Stimulated activated CD8-positive, alpha-beta memory T cell treated with anti-CD3 and anti-CD28 coated beads, Interleukin-7, amount 100 ng/mL, for 24 hours (primary cell): ENCODE results near the gene HCRT.
"Not testable (repeated sequence)": the region's sequence is repeated elsewhere in the genome, so short reads cannot be mapped to it uniquely, and the experiment has no call there.

Experiments used
- DNase-seq: peaks from one replicate; pipeline ENCODE4 v3.0.0-alpha.2; 2020; ENCODE audit warnings: low read depth

Gene HCRT

DNA sequence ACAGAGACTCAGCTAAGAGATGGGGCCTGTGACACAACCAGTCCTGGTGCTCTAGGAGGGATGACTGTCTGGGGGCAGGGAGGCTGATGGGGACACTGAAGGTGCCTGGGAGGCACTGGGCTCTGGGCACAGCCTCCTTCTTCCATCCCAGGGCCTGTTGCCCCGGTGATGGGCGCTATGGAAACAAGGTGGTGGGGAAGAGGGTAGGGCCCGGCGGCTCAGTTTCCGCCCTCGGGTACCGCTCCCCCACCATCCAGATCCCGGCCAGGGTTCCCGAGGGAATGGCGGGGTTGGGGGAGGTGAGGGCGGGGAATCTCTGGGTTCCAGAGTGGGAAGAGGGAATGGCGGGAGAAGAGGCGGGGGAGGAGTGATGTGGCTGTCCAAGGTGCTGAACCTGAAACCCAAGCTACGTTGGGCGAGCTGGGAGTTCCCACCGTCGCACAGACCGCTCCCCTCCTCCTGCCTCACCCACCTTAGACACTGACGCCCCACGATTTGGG lies 5.3 kb downstream of the HCRT start:
- DNase-seq: no peak

GRCh38 chr17:42179335-42179734 lies 5.9 kb downstream of the HCRT start:
- no peak for DNase-seq

DNA sequence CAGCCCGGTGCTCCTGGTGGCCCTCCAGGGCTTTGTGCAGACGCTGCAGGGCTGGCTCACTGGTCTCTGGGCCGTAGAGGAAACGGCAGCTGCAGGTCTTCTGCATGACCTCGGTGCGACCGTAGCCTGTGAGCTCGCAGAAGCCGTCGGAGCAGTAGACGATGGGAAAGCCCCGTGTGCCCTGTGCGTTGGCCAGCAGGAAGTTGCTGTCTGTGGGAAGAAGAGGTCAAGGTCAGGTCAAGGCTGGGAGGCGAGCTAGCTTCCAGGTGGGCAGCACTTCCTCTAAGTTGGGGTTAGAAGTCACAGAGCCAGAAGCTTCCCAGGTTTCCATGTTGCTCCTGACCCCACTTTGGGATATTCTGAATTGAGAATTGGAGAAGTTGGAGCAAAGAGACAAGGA lies 6.4 kb downstream of the HCRT start:
- no peak for DNase-seq

GRCh38 chr17:42177684-42178083 lies 7.6 kb downstream of the HCRT start:
- DNase-seq: no peak

GRCh38 chr17:42174126-42174783 lies 11.0 kb downstream of the HCRT start:
- DNase-seq: no peak

- no peak for DNase-seq
Measured at GRCh38 chr17:42171831-42172230, 13.4 kb downstream of the HCRT start.

- no peak for DNase-seq
Measured at GRCh38 chr17:42169351-42169750, 15.9 kb downstream of the HCRT start.

DNA sequence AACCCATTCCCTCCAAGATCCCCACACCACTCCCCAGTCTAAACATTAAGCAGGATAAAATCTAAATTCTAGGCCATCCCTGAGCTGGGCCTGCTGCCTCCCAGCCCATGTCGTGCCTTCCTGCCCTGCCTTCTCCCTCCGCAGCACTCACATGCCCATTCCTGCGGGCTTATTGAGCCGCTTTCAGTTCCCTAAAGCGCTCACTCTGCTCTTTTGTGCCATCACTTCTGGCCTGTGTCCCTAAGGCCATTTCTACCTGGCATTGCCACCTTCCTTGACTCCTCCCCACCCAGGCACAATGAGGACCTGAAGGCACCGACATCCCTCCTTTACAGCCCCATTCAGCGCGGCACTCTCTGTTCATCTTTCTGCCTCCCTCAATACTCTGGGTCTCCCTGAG lies 17.4 kb downstream of the HCRT start:
- DNase-seq: no peak

DNA sequence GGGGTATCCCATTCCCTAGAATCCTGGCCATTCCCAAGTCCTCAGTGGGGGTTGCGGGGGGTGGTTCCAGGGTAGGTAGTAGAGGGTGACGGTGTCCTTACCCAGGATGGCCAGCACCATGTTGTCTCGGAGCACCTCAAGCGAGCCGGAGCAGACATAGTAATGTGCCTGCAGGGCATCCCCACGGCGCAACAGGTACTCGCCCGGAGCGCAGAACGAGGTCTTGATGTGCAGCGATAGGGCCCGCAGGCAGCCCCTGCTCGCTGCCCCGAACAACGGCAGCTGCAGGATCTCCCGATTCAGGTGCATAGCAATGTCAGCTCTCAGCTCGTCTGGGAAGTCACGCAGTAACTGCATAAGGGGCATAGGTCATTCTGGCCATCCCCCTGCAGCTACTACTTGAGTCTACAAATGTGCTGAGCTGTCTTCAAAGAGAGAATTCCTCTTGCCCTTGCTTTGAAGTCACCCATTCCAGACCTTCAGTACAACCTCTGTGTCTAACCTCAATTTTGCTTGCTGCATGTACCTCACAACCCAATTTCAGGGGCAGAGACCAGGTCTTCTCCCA lies 19.0 kb downstream of the HCRT start:
- DNase-seq: no peak

DNA sequence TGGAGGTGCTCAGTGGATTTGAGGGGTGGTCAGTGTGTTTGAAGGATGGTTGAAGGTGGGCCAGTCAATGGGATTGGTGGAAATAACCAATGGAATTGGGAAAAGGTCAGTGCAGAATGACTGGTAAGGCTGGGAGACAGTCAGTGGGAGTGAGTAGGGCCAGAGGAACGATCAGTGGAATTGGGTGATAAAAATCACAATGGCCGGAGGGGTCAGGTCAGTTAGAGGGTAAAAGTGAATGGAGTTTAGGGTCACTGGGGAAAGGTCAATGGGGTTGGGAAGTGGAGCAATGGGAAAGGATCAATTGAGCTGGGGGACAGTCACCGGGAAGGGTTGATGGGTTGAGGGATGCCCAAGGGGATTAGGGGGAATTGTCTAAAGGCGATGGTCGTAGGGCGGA lies 19.5 kb downstream of the HCRT start:
- DNase-seq: no peak

- DNase-seq: no peak
Measured at GRCh38 chr17:42163696-42164407, 21.4 kb downstream of the HCRT start.

DNA sequence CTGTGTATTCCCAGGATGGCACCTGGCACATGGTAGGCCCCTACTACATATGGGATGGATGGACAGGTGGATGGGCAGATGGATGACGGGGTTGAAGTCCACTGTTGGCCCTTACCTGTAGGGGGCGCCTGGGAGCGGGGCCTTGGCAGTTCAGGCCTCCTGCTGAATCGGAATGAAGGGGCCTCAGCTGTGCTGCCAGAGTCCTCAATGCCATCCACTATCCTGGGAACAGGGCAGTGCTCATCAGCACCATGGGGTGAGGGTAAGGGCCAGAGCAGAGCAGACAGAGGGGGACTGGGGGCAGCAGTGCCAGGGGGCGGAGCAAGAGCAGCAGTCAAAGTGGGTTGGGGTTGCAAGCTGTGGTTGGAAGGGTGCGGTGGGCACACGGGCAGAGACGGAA lies 22.1 kb downstream of the HCRT start:
- no peak for DNase-seq

GRCh38 chr17:42160531-42160910 lies 24.7 kb downstream of the HCRT start:
- no peak for DNase-seq

GRCh38 chr17:42159796-42160530 lies 25.3 kb downstream of the HCRT start:
- no peak for DNase-seq

GRCh38 chr17:42155614-42156045 lies 29.6 kb downstream of the HCRT start:
- no peak for DNase-seq

- DNase-seq: no peak
Measured at GRCh38 chr17:42153919-42154742, 31.1 kb downstream of the HCRT start.

GRCh38 chr17:42146911-42147607 lies 38.2 kb downstream of the HCRT start:
- DNase-seq: no peak

DNA sequence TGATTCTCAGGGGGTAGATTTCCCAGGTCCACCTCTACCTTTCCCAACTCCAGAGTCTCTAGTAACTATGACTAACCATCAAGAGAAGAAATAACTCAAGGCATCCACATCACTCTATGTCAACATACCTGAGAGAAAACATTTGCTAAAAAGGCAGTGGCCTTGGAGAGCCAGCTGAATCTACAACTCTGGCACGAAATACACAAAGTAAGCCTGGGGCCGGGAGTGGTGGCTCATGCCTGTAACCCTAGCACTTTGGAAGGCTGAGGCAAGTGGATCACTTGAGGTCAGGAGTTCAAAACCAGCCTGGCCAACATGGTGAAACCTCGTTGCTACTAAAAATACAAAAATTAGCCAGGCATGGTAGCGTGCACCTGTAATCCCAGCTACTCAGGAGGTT lies 42.1 kb downstream of the HCRT start:
- not testable (repeated sequence) for DNase-seq

- DNase-seq: no peak
Measured at GRCh38 chr17:42142371-42142896, 42.8 kb downstream of the HCRT start.

DNA sequence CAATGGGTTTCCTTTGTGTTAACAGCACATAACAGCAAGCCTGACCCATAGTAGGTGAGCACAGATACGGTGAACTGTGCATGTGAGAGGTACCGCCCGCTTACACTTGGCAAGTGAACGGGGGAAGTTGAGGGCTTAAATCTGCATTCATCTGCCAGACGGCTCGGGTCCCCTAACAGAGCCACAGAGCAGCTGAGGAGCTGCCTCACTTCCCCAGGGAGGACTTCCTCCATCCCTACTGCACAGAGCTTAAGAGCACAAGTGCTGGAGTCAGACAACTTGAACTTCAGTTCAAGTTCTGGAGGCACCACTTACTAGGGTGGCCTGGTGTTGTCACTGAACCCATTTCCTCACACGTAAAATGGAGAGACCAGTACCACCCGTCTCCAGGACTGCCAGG lies 43.9 kb downstream of the HCRT start:
- DNase-seq: no peak

DNA sequence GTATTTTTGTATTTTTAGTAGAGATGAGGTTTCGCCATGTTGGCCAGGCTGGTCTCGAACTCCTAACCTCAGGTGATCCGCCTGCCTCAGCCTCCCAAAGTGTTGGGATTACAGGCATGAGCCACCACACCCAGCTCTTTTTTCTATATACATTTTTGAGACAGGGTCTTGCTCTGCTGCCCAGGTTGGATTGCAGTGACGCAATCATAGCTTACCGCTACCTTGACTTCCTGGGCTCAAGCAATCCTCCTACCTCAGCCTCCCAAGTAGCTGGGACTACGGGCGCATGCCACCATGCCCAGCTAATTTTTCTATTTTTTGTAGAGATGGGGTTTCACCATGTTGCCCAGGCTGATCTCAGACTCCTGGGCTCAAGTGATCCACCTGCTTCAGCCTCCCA lies 44.6 kb downstream of the HCRT start:
- not testable (repeated sequence) for DNase-seq
